ENCODE results near the gene SUPT20HL2. TPM values are rescaled to one million over a fixed set of nuclear protein-coding genes. Genes with fewer than 3 reads are reported as not detected.

The SUPT20HL2 gene
- total and polyA plus RNA-seq, 4 donors, result not detected

- H3K27me3 ChIP-seq (ENCODE audit: control insufficient read depth in 1 of 2, insufficient read depth in 2 of 2, low read length in 1 of 2), result no peaks in the 10 kb centered on the region
- H3K4me1 ChIP-seq (ENCODE audit: control insufficient read depth in 1 of 2, insufficient read depth in 2 of 2, low read length in 2 of 2), result no peaks in the 10 kb centered on the region
- no peak for DNase-seq
- 77 to 81% methylated on average over 5 of the region's 5 CpGs for WGBS, 2 donors
- no peak overlapping the region for H3K27ac ChIP-seq (ENCODE audit: low read depth in 1 of 2, low read length in 2 of 2)
- no peaks in the 10 kb centered on the region for H3K9me3 ChIP-seq (ENCODE audit: control insufficient read depth, low read length)
- intact Hi-C loops (cut with DNase I), result no loop called here
- no peaks in the 10 kb centered on the region for H3K36me3 ChIP-seq (ENCODE audit: control insufficient read depth in 1 of 2, insufficient read depth in 2 of 2, low read length in 1 of 2)
- ATAC-seq (ENCODE audit: low FRiP score), result no peak
- H3K4me3 ChIP-seq (ENCODE audit: low read length in 2 of 2), result no peak overlapping the region
Observed at GRCh38 chrX:24276015-24276414, 37.9 kb downstream of the SUPT20HL2 start.

GRCh38 chrX:24271262-24271661 is 42.6 kb downstream of the SUPT20HL2 start:
- H3K4me3 ChIP-seq (ENCODE audit: low read length in 2 of 2), result no peak overlapping the region
- ATAC-seq (ENCODE audit: low FRiP score) (no peak), DNase-seq (no peak)
- peaks cover 0 to 3% of the 10 kb centered on the region in 2 donors for H3K27me3 ChIP-seq (ENCODE audit: control insufficient read depth in 1 of 2, insufficient read depth in 2 of 2, low read length in 1 of 2)
- H3K27ac ChIP-seq (ENCODE audit: low read depth in 1 of 2, low read length in 2 of 2), result no peak overlapping the region
- H3K4me1 ChIP-seq (ENCODE audit: control insufficient read depth in 1 of 2, insufficient read depth in 2 of 2, low read length in 2 of 2), result no peaks in the 10 kb centered on the region
- intact Hi-C loops (cut with DNase I), result no loop called here
- no peaks in the 10 kb centered on the region for H3K9me3 ChIP-seq (ENCODE audit: control insufficient read depth, low read length)
- no peaks in the 10 kb centered on the region for H3K36me3 ChIP-seq (ENCODE audit: control insufficient read depth in 1 of 2, insufficient read depth in 2 of 2, low read length in 1 of 2)

DNA sequence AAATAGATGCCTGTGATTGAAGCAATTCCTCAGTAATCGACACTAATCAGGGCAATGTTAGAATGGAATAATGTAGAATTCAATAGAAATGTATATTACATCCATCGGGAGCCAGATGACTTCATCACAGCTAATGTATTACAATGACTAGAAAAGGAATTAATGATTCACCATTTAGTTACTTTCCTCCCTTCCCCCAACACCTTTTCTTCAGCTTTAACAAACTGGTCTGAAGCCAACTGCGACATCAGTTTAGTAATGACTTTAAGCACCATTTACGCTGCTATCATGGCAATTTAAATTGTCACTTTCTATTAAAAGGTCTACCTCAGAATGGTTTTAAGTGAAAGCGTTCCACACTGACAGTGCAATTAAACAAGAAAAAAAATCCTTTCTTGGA is 45.1 kb downstream of the SUPT20HL2 start:
- DNase-seq (no peak), ATAC-seq (ENCODE audit: low FRiP score) (no peak)
- 85 to 89% methylated on average over 5 of the region's 5 CpGs for WGBS, 2 donors
- Histone ChIP-seq H3K9me3 (ENCODE audit: control insufficient read depth, low read length) (no peaks in the 10 kb centered on the region), H3K27ac (ENCODE audit: low read depth in 1 of 2, low read length in 2 of 2) (no peak overlapping the region), H3K4me3 (ENCODE audit: low read length in 2 of 2) (no peak overlapping the region), H3K27me3 (ENCODE audit: control insufficient read depth in 1 of 2, insufficient read depth in 2 of 2, low read length in 1 of 2) (peaks cover 0 to 3% of the 10 kb centered on the region in 2 donors), H3K36me3 (ENCODE audit: control insufficient read depth in 1 of 2, insufficient read depth in 2 of 2, low read length in 1 of 2) (no peaks in the 10 kb centered on the region), H3K4me1 (ENCODE audit: control insufficient read depth in 1 of 2, insufficient read depth in 2 of 2, low read length in 2 of 2) (no peaks in the 10 kb centered on the region)
- intact Hi-C loops (cut with DNase I), result no loop called here

DNA sequence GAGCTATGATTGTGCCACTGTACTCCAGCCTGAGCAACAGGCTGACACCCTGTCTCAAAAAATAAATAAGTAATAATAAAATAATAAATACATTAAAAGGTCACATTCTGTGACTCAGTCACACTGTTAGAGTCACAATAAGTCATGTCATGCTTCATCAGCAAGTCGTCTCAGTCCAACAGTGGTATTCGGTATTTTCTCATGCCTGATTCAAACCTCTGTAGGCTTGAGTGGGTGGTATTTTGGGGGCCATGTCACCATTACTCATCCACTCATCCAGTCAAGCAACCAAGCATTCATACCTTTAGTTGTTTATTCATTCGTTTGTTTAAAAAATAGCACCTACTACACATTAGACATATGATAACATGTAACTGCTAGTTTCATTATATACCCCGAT is 46.9 kb downstream of the SUPT20HL2 start:
- H3K4me1 ChIP-seq (ENCODE audit: control insufficient read depth in 1 of 2, insufficient read depth in 2 of 2, low read length in 2 of 2), result no peaks in the 10 kb centered on the region
- intact Hi-C loops (cut with DNase I), result no loop called here
- no peak overlapping the region for H3K27ac ChIP-seq (ENCODE audit: low read depth in 1 of 2, low read length in 2 of 2)
- no peaks in the 10 kb centered on the region for H3K9me3 ChIP-seq (ENCODE audit: control insufficient read depth, low read length)
- no peak overlapping the region for H3K4me3 ChIP-seq (ENCODE audit: low read length in 2 of 2)
- WGBS, 2 donors, result 56 to 77% methylated on average over 4 of the region's 4 CpGs
- ATAC-seq (ENCODE audit: low FRiP score) (no peak), DNase-seq (no peak)
- H3K27me3 ChIP-seq (ENCODE audit: control insufficient read depth in 1 of 2, insufficient read depth in 2 of 2, low read length in 1 of 2), result peaks cover 0 to 3% of the 10 kb centered on the region in 2 donors
- H3K36me3 ChIP-seq (ENCODE audit: control insufficient read depth in 1 of 2, insufficient read depth in 2 of 2, low read length in 1 of 2), result no peaks in the 10 kb centered on the region

- Histone ChIP-seq H3K36me3 (ENCODE audit: control insufficient read depth in 1 of 2, insufficient read depth in 2 of 2, low read length in 1 of 2) (no peaks in the 10 kb centered on the region), H3K4me1 (ENCODE audit: control insufficient read depth in 1 of 2, insufficient read depth in 2 of 2, low read length in 2 of 2) (no peaks in the 10 kb centered on the region), H3K4me3 (ENCODE audit: low read length in 2 of 2) (no peak overlapping the region), H3K9me3 (ENCODE audit: control insufficient read depth, low read length) (no peaks in the 10 kb centered on the region), H3K27me3 (ENCODE audit: control insufficient read depth in 1 of 2, insufficient read depth in 2 of 2, low read length in 1 of 2) (peaks cover 0 to 3% of the 10 kb centered on the region in 2 donors), H3K27ac (ENCODE audit: low read depth in 1 of 2, low read length in 2 of 2) (no peak overlapping the region)
- 76 to 80% methylated on average over 6 of the region's 6 CpGs for WGBS, 2 donors
- intact Hi-C loops (cut with DNase I), result no loop called here
- no peak for DNase-seq
- ATAC-seq (ENCODE audit: low FRiP score), result no peak
Observed at GRCh38 chrX:24264383-24264782, 49.5 kb downstream of the SUPT20HL2 start.

- no peaks in the 10 kb centered on the region for H3K36me3 ChIP-seq (ENCODE audit: control insufficient read depth in 1 of 2, insufficient read depth in 2 of 2, low read length in 1 of 2)
- no peak overlapping the region for H3K27ac ChIP-seq (ENCODE audit: low read depth in 1 of 2, low read length in 2 of 2)
- intact Hi-C loops (cut with DNase I), result no loop called here
- ATAC-seq (ENCODE audit: low FRiP score), result no peak
- no peaks in the 10 kb centered on the region for H3K4me1 ChIP-seq (ENCODE audit: control insufficient read depth in 1 of 2, insufficient read depth in 2 of 2, low read length in 2 of 2)
- no peaks in the 10 kb centered on the region for H3K27me3 ChIP-seq (ENCODE audit: control insufficient read depth in 1 of 2, insufficient read depth in 2 of 2, low read length in 1 of 2)
- no peak for DNase-seq
- H3K9me3 ChIP-seq (ENCODE audit: control insufficient read depth, low read length), result no peaks in the 10 kb centered on the region
- 84 to 97% methylated on average over 3 of the region's 3 CpGs for WGBS, 2 donors
- no peak overlapping the region for H3K4me3 ChIP-seq (ENCODE audit: low read length in 2 of 2)
Observed at GRCh38 chrX:24262309-24262708, 51.6 kb downstream of the SUPT20HL2 start.

Other genes with a start within 250 kb of the SUPT20HL2 start
- 10 to 100 TPM; 66.1 to 76.3 TPM for gene ZFX, start 164.3 kb downstream of the SUPT20HL2 start, total RNA-seq
- 10 to 100 TPM in 1 of 2 donors, 1 to 10 TPM in 1; 7.1 to 12.8 TPM for gene ZFX, start 164.3 kb downstream of the SUPT20HL2 start, polyA plus RNA-seq
- under 1 TPM in 1 of 2 donors, not detected in 1; 0.15 TPM for gene SUPT20HL1, start 46.6 kb upstream of the SUPT20HL2 start, total RNA-seq
- gene SUPT20HL1, start 46.6 kb upstream of the SUPT20HL2 start, polyA plus RNA-seq, result not detected
- gene PDK3, start 151.2 kb upstream of the SUPT20HL2 start, total RNA-seq, result 100 to 1,000 TPM in 1 of 2 donors, 10 to 100 TPM in 1; 62.1 to 119 TPM
- 10 to 100 TPM; 15.4 to 29.9 TPM for gene PDK3, start 151.2 kb upstream of the SUPT20HL2 start, polyA plus RNA-seq

Data from aorta (tissue), 5 donors.